ENCODE data around the gene PKP2. TPM values are rescaled to one million over a fixed set of nuclear protein-coding genes. Genes with fewer than 3 reads are reported as not detected.

The PKP2 gene
- total and polyA plus RNA-seq, 2 of the 4 experiments (the other 2 are of a cell fraction), result 0.10 to 0.18 TPM

- Histone ChIP-seq H2AFZ (replicated peaks; ENCODE audit: low read length, poor library complexity) (no peak overlapping the region), H4K20me1 (ENCODE audit: insufficient read depth, low read length) (no peaks in the 10 kb centered on the region), H3K27me3 (ENCODE audit: control insufficient read depth, insufficient read depth, low read length) (peaks cover 12% of the 10 kb centered on the region), H2BK5ac (ENCODE audit: low read depth, low read length, poor library complexity, severe bottlenecking) (no peak overlapping the region), H3K36me3 (ENCODE audit: control insufficient read depth, insufficient read depth, low read length) (no peaks in the 10 kb centered on the region), H4K91ac (ENCODE audit: insufficient read depth, low read depth, low read length) (no peak overlapping the region), H3K4me1 (ENCODE audit: control insufficient read depth, insufficient read depth, low read length) (no peaks in the 10 kb centered on the region), H3K18ac (ENCODE audit: low read depth, low read length) (no peak overlapping the region), H2AK5ac (ENCODE audit: low read depth, low read length) (no peak overlapping the region), H3K14ac (replicated peaks; ENCODE audit: low read depth, low read length) (no peak overlapping the region), H3K4me2 (ENCODE audit: low read depth, low read length) (no peak overlapping the region), H2BK20ac (ENCODE audit: low read depth, low read length) (no peak overlapping the region), H4K5ac (ENCODE audit: low read depth, low read length) (no peak overlapping the region), H3K79me1 (ENCODE audit: low read depth in 1 of 2, low read length in 2 of 2) (no peaks in the 10 kb centered on the region), H4K8ac (ENCODE audit: low read depth in 2 of 2, low read length in 2 of 2) (no peak overlapping the region), H2BK120ac (ENCODE audit: low read depth, low read length) (no peak overlapping the region), H3K9me3 (ENCODE audit: control insufficient read depth, insufficient read depth, low read length) (no peaks in the 10 kb centered on the region), H3K9ac (ENCODE audit: low read depth, low read length) (no peak overlapping the region), H3K4me3 (ENCODE audit: insufficient read depth, low read depth, low read length) (no peak overlapping the region), H3K23ac (ENCODE audit: low read depth, low read length) (no peak overlapping the region), H3K27ac (ENCODE audit: insufficient read depth, low read length) (no peak overlapping the region), H3K4ac (ENCODE audit: low read depth, low read length) (no peak overlapping the region), H3K9me1 (ENCODE audit: insufficient read depth, low read length) (no peaks in the 10 kb centered on the region), H2BK15ac (ENCODE audit: low read depth, low read length) (no peak overlapping the region), H3K56ac (ENCODE audit: extremely low read depth, insufficient read depth, low read length) (no peak overlapping the region), H2AK9ac (replicated peaks; ENCODE audit: low read depth, low read length, poor library complexity) (no peak overlapping the region)
- ChIA-PET POLR2A (ENCODE audit: unreplicated experiment) (no interaction called here), CTCF (no interaction called here)
- no CpG with 5 or more reads among the region's 2 CpGs for WGBS, 2 experiments (ENCODE audit: extremely low coverage in 2 of 2, insufficient read length in 1 of 2)
- intact Hi-C loops (cut with micrococcal nuclease), result no loop called here
- DNase-seq (no peak), ATAC-seq (ENCODE audit: low read depth) (no peak)
- in situ Hi-C loops (cut with MboI; ENCODE audit: low sequenced_read_pairs), result no loop called here
- dilution Hi-C loops (cut with HindIII; ENCODE audit: low sequenced_read_pairs, unreplicated experiment), result no loop called here
- TF ChIP-seq MXI1 (IDR thresholded peaks at IDR 0.05; ENCODE audit: borderline replicate concordance, low read depth, low read length) (no peak), FOS (IDR thresholded peaks at IDR 0.05; ENCODE audit: low read depth, low read length) (no peak), CTCF (conservative IDR thresholded peaks at IDR 0.05; ENCODE audit: low read depth, low read length) (no peak), RAD21 (IDR thresholded peaks at IDR 0.05; ENCODE audit: low read length) (no peak), RCOR1 (IDR thresholded peaks at IDR 0.05; ENCODE audit: insufficient replicate concordance, low read length) (no peak), RFX5 (IDR thresholded peaks at IDR 0.05; ENCODE audit: low read depth, low read length) (no peak), MAZ (IDR thresholded peaks at IDR 0.05; ENCODE audit: borderline replicate concordance, low read depth, low read length) (no peak), ELK1 (IDR thresholded peaks at IDR 0.05; ENCODE audit: borderline replicate concordance, low read depth, low read length) (no peak), BHLHE40 (IDR thresholded peaks at IDR 0.05; ENCODE audit: low read depth, low read length) (no peak), USF2 (IDR thresholded peaks at IDR 0.05; ENCODE audit: low read depth, low read length) (no peak), CEBPB (IDR thresholded peaks at IDR 0.05; ENCODE audit: low read depth, low read length) (no peak), POLR2A (IDR thresholded peaks at IDR 0.05; ENCODE audit: low read depth, low read length) (no peak), CHD1 (IDR thresholded peaks at IDR 0.05; ENCODE audit: low read depth, low read length) (no peak), SMC3 (IDR thresholded peaks at IDR 0.05; ENCODE audit: low read depth, low read length) (no peak), MAFK (IDR thresholded peaks at IDR 0.05; ENCODE audit: low read depth, low read length) (no peak)
- BruUV-seq (replicated peaks), result no TSS peak
These were observed 5.1 kb downstream of the PKP2 start for GRCh38 chr12:32891526-32891925.
